Cardiac fibroblast (primary cell): ENCODE data around the gene ADGRB2.

Source experiments
- DNase-seq, 2 donors: peaks; one replicate each; pipeline versions ENCODE4 v3.0.0 to v3.0.0-alpha.2; 2010; ENCODE audit warnings: low read depth in 2 of 2
- H3K4me3 ChIP-seq, 2 donors: replicated peaks in 1 of 2; 1 replicate in 1 of 2; 2 replicates in 1 of 2; pipeline ENCODE4 v1.5.1; 2011; ENCODE audit warnings: low read depth in 2 of 2, low read length in 2 of 2, mild to moderate bottlenecking in 2 of 2, moderate library complexity in 1 of 2
- CTCF ChIP-seq: IDR thresholded peaks from one replicate; pipeline ENCODE4 v1.5.1; 2011; ENCODE audit warnings: low read depth, mild to moderate bottlenecking, low read length, inconsistent platforms

ADGRB2 gene

GRCh38 chr1:31772669-31773248 lies 8.6 kb upstream of the ADGRB2 start:
- H3K4me3 ChIP-seq, result peak overlapping the region in 1 of 2 donors; percentile 7
- DNase-seq, result no peak
- TF ChIP-seq CTCF, result no peak

- no peak for TF ChIP-seq CTCF
- no peak for DNase-seq
- peak overlapping the region in 1 of 2 donors; percentile 7 for H3K4me3 ChIP-seq
These were observed 7.9 kb upstream of the ADGRB2 start for GRCh38 chr1:31771891-31772668.

GRCh38 chr1:31769720-31770390 lies 5.7 kb upstream of the ADGRB2 start:
- no peak for TF ChIP-seq CTCF
- H3K4me3 ChIP-seq, result no peak overlapping the region
- DNase-seq, result no peak

DNA sequence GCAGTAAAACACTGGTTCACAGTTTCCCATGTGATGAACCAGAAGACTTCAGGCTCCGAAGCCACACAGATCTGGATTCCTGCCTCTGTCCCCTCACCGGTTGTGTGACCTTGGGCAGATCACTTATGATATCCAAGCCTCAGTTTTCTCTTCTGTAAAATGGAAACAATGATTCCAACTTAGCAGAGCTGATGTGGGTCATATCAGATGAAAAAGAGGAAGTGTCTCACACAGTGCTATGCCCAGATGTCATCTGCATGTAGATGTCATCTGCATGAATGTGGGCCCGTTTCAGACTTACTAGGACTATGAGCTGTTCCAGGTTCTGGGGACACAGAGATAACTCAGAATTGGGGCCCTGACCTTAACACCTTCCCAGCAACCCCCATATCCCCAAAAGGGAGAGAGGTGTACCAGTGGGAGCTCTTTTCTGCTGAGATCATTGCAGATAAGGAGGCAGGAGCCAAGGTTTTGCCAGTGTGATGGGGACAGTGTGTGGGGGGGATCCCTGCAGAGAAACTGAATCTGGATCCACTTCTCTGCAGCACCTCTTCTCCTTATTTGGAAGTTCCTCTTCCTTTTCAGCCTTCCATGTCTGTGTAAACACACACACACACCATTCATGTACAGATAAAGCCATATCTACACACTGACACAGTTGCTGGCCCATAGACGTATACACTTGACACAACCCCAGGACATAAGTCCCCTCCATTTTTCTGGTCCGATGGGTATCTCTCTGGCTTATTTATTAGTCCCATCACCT lies 5.0 kb upstream of the ADGRB2 start:
- DNase-seq, result no peak
- TF ChIP-seq CTCF, result no peak
- no peak overlapping the region for H3K4me3 ChIP-seq

GRCh38 chr1:31768407-31768907 lies 4.3 kb upstream of the ADGRB2 start:
- DNase-seq, result no peak
- no peak for TF ChIP-seq CTCF
- no peak overlapping the region for H3K4me3 ChIP-seq

- no peak for DNase-seq
- H3K4me3 ChIP-seq, result no peak overlapping the region
- TF ChIP-seq CTCF, result no peak
These were observed 3.1 kb upstream of the ADGRB2 start for GRCh38 chr1:31767225-31767624.
